ENCODE measurements around the gene GRID2.

GRID2 gene

GRCh38 chr4:92334716-92335350, 31.1 kb downstream of the GRID2 start:
- TF ChIP-seq SIN3A (IDR thresholded peaks at IDR 0.05; ENCODE audit: borderline replicate concordance, insufficient read depth, low read length) (no peak), TAF1 (IDR thresholded peaks at IDR 0.05; ENCODE audit: borderline replicate concordance, insufficient read depth, low read length) (no peak), POLR2AphosphoS5 (IDR thresholded peaks at IDR 0.05; ENCODE audit: low read depth, low read length) (no peak), FOXP2 (optimal IDR thresholded peaks at IDR 0.05; ENCODE audit: borderline replicate concordance, extremely low read depth, extremely low read length, insufficient read depth) (no peak), REST (IDR thresholded peaks at IDR 0.05; ENCODE audit: insufficient read depth in 1 of 2, low read depth in 2 of 2, low read length in 2 of 2) (no peak)

GRCh38 chr4:92339676-92340075, 35.9 kb downstream of the GRID2 start:
- no peak for TF ChIP-seq TAF1 (IDR thresholded peaks at IDR 0.05; ENCODE audit: borderline replicate concordance, insufficient read depth, low read length)

GRCh38 chr4:92344216-92344615, 40.5 kb downstream of the GRID2 start:
- TF ChIP-seq FOXP2 (optimal IDR thresholded peaks at IDR 0.05; ENCODE audit: borderline replicate concordance, extremely low read depth, extremely low read length, insufficient read depth) (no peak), POLR2AphosphoS5 (IDR thresholded peaks at IDR 0.05; ENCODE audit: low read depth, low read length) (no peak), REST (IDR thresholded peaks at IDR 0.05; ENCODE audit: insufficient read depth in 1 of 2, low read depth in 2 of 2, low read length in 2 of 2) (no peak), TAF1 (IDR thresholded peaks at IDR 0.05; ENCODE audit: borderline replicate concordance, insufficient read depth, low read length) (no peak), SIN3A (IDR thresholded peaks at IDR 0.05; ENCODE audit: borderline replicate concordance, insufficient read depth, low read length) (no peak)

GRCh38 chr4:92346289-92346688, 42.5 kb downstream of the GRID2 start:
- no peak for TF ChIP-seq REST (IDR thresholded peaks at IDR 0.05; ENCODE audit: insufficient read depth in 1 of 2, low read depth in 2 of 2, low read length in 2 of 2)
- TF ChIP-seq SIN3A (IDR thresholded peaks at IDR 0.05; ENCODE audit: borderline replicate concordance, insufficient read depth, low read length): no peak
- TF ChIP-seq POLR2AphosphoS5 (IDR thresholded peaks at IDR 0.05; ENCODE audit: low read depth, low read length): no peak
- no peak for TF ChIP-seq TAF1 (IDR thresholded peaks at IDR 0.05; ENCODE audit: borderline replicate concordance, insufficient read depth, low read length)
- TF ChIP-seq FOXP2 (optimal IDR thresholded peaks at IDR 0.05; ENCODE audit: borderline replicate concordance, extremely low read depth, extremely low read length, insufficient read depth): no peak

- TF ChIP-seq FOXP2 (optimal IDR thresholded peaks at IDR 0.05; ENCODE audit: borderline replicate concordance, extremely low read depth, extremely low read length, insufficient read depth) (no peak), REST (IDR thresholded peaks at IDR 0.05; ENCODE audit: insufficient read depth in 1 of 2, low read depth in 2 of 2, low read length in 2 of 2) (no peak), POLR2AphosphoS5 (IDR thresholded peaks at IDR 0.05; ENCODE audit: low read depth, low read length) (no peak), TAF1 (IDR thresholded peaks at IDR 0.05; ENCODE audit: borderline replicate concordance, insufficient read depth, low read length) (no peak), SIN3A (IDR thresholded peaks at IDR 0.05; ENCODE audit: borderline replicate concordance, insufficient read depth, low read length) (no peak)
Observed at GRCh38 chr4:92357966-92358365, 54.2 kb downstream of the GRID2 start.
